ENCODE data around the gene FUCA2.
"Not testable (repeated sequence)": the region's sequence is repeated elsewhere in the genome, so short reads cannot be mapped to it uniquely, and the experiment has no call there.

The FUCA2 gene

GRCh38 chr6:143478479-143479062 is 32.9 kb downstream of the FUCA2 start:
- TF ChIP-seq, protein P1, sequence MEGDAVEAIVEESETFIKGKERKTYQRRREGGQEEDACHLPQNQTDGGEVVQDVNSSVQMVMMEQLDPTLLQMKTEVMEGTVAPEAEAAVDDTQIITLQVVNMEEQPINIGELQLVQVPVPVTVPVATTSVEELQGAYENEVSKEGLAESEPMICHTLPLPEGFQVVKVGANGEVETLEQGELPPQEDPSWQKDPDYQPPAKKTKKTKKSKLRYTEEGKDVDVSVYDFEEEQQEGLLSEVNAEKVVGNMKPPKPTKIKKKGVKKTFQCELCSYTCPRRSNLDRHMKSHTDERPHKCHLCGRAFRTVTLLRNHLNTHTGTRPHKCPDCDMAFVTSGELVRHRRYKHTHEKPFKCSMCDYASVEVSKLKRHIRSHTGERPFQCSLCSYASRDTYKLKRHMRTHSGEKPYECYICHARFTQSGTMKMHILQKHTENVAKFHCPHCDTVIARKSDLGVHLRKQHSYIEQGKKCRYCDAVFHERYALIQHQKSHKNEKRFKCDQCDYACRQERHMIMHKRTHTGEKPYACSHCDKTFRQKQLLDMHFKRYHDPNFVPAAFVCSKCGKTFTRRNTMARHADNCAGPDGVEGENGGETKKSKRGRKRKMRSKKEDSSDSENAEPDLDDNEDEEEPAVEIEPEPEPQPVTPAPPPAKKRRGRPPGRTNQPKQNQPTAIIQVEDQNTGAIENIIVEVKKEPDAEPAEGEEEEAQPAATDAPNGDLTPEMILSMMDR (IDR thresholded peaks at IDR 0.05; ENCODE audit: borderline replicate concordance, insufficient read depth, low read depth, low read length) = no peak
- no peak overlapping the region for H3K4me3 ChIP-seq (ENCODE audit: low read depth, low read length)

DNA sequence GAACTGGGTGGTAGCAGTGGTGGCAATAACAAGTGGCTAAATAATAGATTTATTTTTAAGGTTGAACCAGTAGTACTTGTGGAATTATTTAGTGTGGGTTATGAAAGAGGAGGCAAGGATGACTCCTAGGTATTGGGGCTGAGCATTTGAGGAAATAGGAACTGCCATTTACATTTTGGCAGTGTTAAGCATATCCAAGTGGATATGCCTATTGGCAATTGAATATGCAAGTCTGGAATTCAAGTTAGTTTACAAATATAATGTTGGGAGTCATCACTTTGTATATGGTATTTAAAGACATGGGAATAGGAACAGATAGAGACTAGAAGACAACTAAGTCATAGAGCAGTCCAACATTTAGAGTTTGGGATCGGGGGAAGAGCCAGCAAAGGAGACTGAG is 35.0 kb downstream of the FUCA2 start:
- TF ChIP-seq, protein P1 (IDR thresholded peaks at IDR 0.05; ENCODE audit: borderline replicate concordance, insufficient read depth, low read depth, low read length) = no peak
- H3K4me3 ChIP-seq (ENCODE audit: low read depth, low read length) = no peak overlapping the region

- no peak overlapping the region for H3K4me3 ChIP-seq (ENCODE audit: low read depth, low read length)
- TF ChIP-seq, protein P1 (IDR thresholded peaks at IDR 0.05; ENCODE audit: borderline replicate concordance, insufficient read depth, low read depth, low read length) = no peak
These were observed 39.7 kb downstream of the FUCA2 start for GRCh38 chr6:143471822-143472221.

- not testable (repeated sequence) for H3K4me3 ChIP-seq (ENCODE audit: low read depth, low read length)
These were observed 42.7 kb downstream of the FUCA2 start for GRCh38 chr6:143468823-143469222.

GRCh38 chr6:143468026-143468425 is 43.5 kb downstream of the FUCA2 start:
- TF ChIP-seq, protein P1 (IDR thresholded peaks at IDR 0.05; ENCODE audit: borderline replicate concordance, insufficient read depth, low read depth, low read length) = no peak
- H3K4me3 ChIP-seq (ENCODE audit: low read depth, low read length) = no peak overlapping the region

DNA sequence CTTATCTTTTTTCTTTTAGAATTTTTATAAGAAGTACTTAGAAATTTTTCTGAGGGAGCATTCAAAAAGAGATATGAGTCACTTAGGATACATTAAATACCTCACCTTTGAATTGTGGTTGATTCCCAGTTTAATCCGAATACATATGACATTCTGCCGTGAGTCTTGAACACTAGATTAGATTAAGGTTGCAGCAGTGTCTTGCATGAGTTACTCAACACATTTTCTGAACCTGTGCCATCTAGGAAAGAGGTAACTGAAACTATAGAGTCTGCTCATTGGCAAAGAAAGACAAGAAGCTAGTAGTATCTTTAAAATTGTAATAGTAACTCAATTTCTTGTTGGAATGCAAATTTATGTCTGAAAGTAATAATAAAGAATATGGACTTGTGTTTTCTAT is 46.0 kb downstream of the FUCA2 start:
- H3K4me3 ChIP-seq (ENCODE audit: low read depth, low read length) = no peak overlapping the region
- TF ChIP-seq, protein P1 (IDR thresholded peaks at IDR 0.05; ENCODE audit: borderline replicate concordance, insufficient read depth, low read depth, low read length) = no peak

DNA sequence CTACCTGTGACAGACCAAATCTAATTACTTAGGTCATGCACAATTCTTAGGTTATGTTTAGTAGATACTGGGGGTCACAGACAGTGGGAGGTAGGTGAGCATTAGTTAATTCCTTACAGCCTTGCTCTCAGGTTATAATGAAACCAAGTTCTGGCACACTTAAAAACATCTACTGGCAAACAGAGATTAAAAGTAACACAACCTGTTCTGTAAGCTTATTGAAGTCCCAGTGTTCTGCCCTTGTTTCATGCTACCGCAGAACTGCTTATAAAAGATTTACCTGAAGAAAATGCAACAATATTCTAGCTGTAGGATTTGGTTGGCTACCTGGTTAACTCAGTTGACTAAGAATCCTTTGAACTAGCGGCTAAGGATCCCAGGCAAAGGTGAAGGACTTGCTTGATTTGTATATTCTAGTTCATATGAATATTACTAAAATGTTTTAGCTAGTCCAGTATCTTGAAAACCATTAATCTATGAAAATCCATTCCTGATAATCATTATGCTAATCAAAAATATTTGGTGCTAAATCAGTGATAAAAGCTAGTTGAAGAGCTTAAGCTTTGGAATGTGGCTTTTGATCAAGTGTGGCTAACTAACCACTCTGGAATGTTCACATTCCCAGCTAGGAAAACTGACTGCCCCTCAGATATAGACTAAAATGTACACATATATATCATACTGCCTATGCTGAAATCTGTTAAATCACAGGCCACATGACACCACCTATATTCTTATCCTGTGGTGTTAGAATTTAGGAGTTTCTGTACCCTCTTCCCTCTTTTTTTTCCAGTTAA is 53.8 kb downstream of the FUCA2 start:
- H3K4me3 ChIP-seq (ENCODE audit: low read depth, low read length) = no peak overlapping the region
- TF ChIP-seq, protein P1 (IDR thresholded peaks at IDR 0.05; ENCODE audit: borderline replicate concordance, insufficient read depth, low read depth, low read length) = no peak

All from GM12875 (cell line).